ENCODE data around the gene DNAI1. TPM values are rescaled to one million over a fixed set of nuclear protein-coding genes. Genes with fewer than 3 reads are reported as not detected.

Gene DNAI1
- total RNA-seq, 6 experiments from 2014 or later, result not detected

- no CpG with 5 or more reads among the region's 7 CpGs for WGBS (ENCODE audit: insufficient coverage, low coverage, low lambda C conversion rate, missing lambda C conversion rate)
- intact Hi-C loops (cut with DNase I), result no loop called here
- no peak for TF ChIP-seq POLR2A (IDR thresholded peaks at IDR 0.05)
- TF ChIP-seq CTCF (IDR thresholded peaks at IDR 0.05), result no peak
- no peaks in the 10 kb centered on the region for H3K4me1 ChIP-seq
- H3K9me3 ChIP-seq, result no peaks in the 10 kb centered on the region
- H3K4me3 ChIP-seq, result no peak overlapping the region
- ATAC-seq, result no peak
- H3K36me3 ChIP-seq, result no peaks in the 10 kb centered on the region
- DNase-seq, result no peak
- no peak overlapping the region for H3K27ac ChIP-seq
- no peaks in the 10 kb centered on the region for H3K27me3 ChIP-seq
These were observed 78.1 kb downstream of the DNAI1 start for GRCh38 chr9:34536685-34537084.

- peak in 3 of 4 donors; percentile 19 to 58 (median 54) for ATAC-seq
- Histone ChIP-seq H3K4me3 (no peak overlapping the region), H3K27me3 (no peaks in the 10 kb centered on the region), H3K36me3 (no peaks in the 10 kb centered on the region), H3K9me3 (no peaks in the 10 kb centered on the region), H3K27ac (no peak overlapping the region), H3K4me1 (peaks cover 0 to 17% (median 8%) of the 10 kb centered on the region in 4 donors)
- WGBS (ENCODE audit: insufficient coverage, low coverage, low lambda C conversion rate, missing lambda C conversion rate), result 60% methylated on average over 2 of the region's 2 CpGs
- intact Hi-C loops (cut with DNase I), result no loop called here
- no peak for TF ChIP-seq POLR2A (IDR thresholded peaks at IDR 0.05)
- TF ChIP-seq CTCF (IDR thresholded peaks at IDR 0.05), result no peak
- no peak for DNase-seq
These were observed 82.2 kb downstream of the DNAI1 start for GRCh38 chr9:34540827-34541226.

GRCh38 chr9:34541540-34541939 is 82.9 kb downstream of the DNAI1 start:
- ATAC-seq, result no peak

GRCh38 chr9:34544035-34544434 is 85.4 kb downstream of the DNAI1 start:
- no peak for DNase-seq
- 24% methylated on average over 3 of the region's 5 CpGs for WGBS (ENCODE audit: insufficient coverage, low coverage, low lambda C conversion rate, missing lambda C conversion rate)
- H3K36me3 ChIP-seq, result no peaks in the 10 kb centered on the region
- H3K27ac ChIP-seq, result no peak overlapping the region
- H3K4me3 ChIP-seq, result no peak overlapping the region
- no peak for TF ChIP-seq CTCF (IDR thresholded peaks at IDR 0.05)
- TF ChIP-seq POLR2A (IDR thresholded peaks at IDR 0.05), result no peak
- peak; percentile 55 to 80 (median 68) for ATAC-seq
- intact Hi-C loops (cut with DNase I), result no loop called here
- H3K9me3 ChIP-seq, result no peaks in the 10 kb centered on the region
- H3K4me1 ChIP-seq, result peaks cover 0 to 17% (median 8%) of the 10 kb centered on the region in 4 donors
- H3K27me3 ChIP-seq, result no peaks in the 10 kb centered on the region

More at GRCh38 chr9:34541540-34541939, 82.9 kb downstream of the DNAI1 start:
- H3K27me3 ChIP-seq, result no peaks in the 10 kb centered on the region
- intact Hi-C loops (cut with DNase I), result no loop called here
- H3K36me3 ChIP-seq, result no peaks in the 10 kb centered on the region
- no peak overlapping the region for H3K4me3 ChIP-seq
- H3K4me1 ChIP-seq, result peaks cover 0 to 17% (median 8%) of the 10 kb centered on the region in 4 donors
- no peak overlapping the region for H3K27ac ChIP-seq
- no peak for TF ChIP-seq CTCF (IDR thresholded peaks at IDR 0.05)
- TF ChIP-seq POLR2A (IDR thresholded peaks at IDR 0.05), result no peak
- whole genome bisulfite sequencing (ENCODE audit: insufficient coverage, low coverage, low lambda C conversion rate, missing lambda C conversion rate), result 77% methylated on average over 6 of the region's 7 CpGs
- no peaks in the 10 kb centered on the region for H3K9me3 ChIP-seq
- no peak for DNase-seq

GRCh38 chr9:34545497-34545896 is 86.9 kb downstream of the DNAI1 start:
- ATAC-seq, result no peak

More at GRCh38 chr9:34545497-34545896, 86.9 kb downstream of the DNAI1 start:
- no peak overlapping the region for H3K4me3 ChIP-seq
- no peaks in the 10 kb centered on the region for H3K36me3 ChIP-seq
- H3K9me3 ChIP-seq, result no peaks in the 10 kb centered on the region
- intact Hi-C loops (cut with DNase I), result no loop called here
- TF ChIP-seq POLR2A (IDR thresholded peaks at IDR 0.05), result no peak
- TF ChIP-seq CTCF (IDR thresholded peaks at IDR 0.05), result no peak
- no peak overlapping the region for H3K27ac ChIP-seq
- DNase-seq, result no peak
- peaks cover 0 to 17% (median 8%) of the 10 kb centered on the region in 4 donors for H3K4me1 ChIP-seq
- WGBS (ENCODE audit: insufficient coverage, low coverage, low lambda C conversion rate, missing lambda C conversion rate), result 67% methylated on average over 1 of the region's 6 CpGs
- no peaks in the 10 kb centered on the region for H3K27me3 ChIP-seq
